HCT116 (cell line): ENCODE results near the gene SULT6B1. TPM values are rescaled to one million over a fixed set of nuclear protein-coding genes. Genes with fewer than 3 reads are reported as not detected.

Experiments
- ATAC-seq: fragments of 200-7000 bp; cut with Tn5 transposase; 2 replicates; pipeline ENCODE4 v1.9.1; 2020; ENCODE audit warnings: mild to moderate bottlenecking, moderate library complexity
- BruUV-seq: library from RNA; stranded (reverse); fragments of 400-500 nt; replicated peaks from 2 replicates; lab custom pipeline; 2021; lab: Mats Ljungman, UMichigan
- CTCF ChIA-PET: fragments of 300-600 bp; sonication (Branson Sonifier 250); formaldehyde crosslinking; loops from one replicate; lab custom pipeline; 2021; ENCODE audit warnings: antibody characterized with exemption; lab: Charles Lee
- POLR2A ChIA-PET: fragments of 300-600, 350-600 bp; sonication (Branson Sonifier 250); formaldehyde crosslinking; loops from one replicate; lab custom pipeline; 2021; ENCODE audit warnings: antibody characterized with exemption; lab: Charles Lee
- RAD21 ChIA-PET, 2 experiments: fragments of 300-600 bp; sonication (Branson Sonifier 250); formaldehyde crosslinking; loops; one replicate each; lab custom pipeline; 2023; ENCODE audit warnings: low total read pairs in 2 of 2; ENCODE audit not compliant: uncharacterized antibody in 2 of 2, unreplicated experiment in 2 of 2, low non-redundant PET in 1 of 2; lab: Charles Lee
- DNase-seq: peaks from one replicate; pipeline ENCODE4 v3.0.0-alpha.2; 2010; ENCODE audit warnings: low read depth, low spot score
- H2AFZ ChIP-seq: fragments of 200-600 bp; shearing (Covaris generic), sonication (generic); 2 replicates; pipeline ENCODE4 v1.6.1; 2017; ENCODE audit warnings: low read depth, mixed run types, mixed read lengths, antibody characterized with exemption, low read length; ENCODE audit not compliant: poor library complexity, severe bottlenecking
- H3K27ac ChIP-seq: 2 replicates; pipeline ENCODE4 v1.5.1; 2012; ENCODE audit warnings: low read depth, low read length
- H3K27me3 ChIP-seq: fragments of 200-600 bp; sonication (generic); 2 replicates; pipeline ENCODE4 v1.6.1; 2016; ENCODE audit warnings: mixed run types, low read length, mixed read lengths; ENCODE audit not compliant: insufficient read depth
- H3K36me3 ChIP-seq, 2 experiments: fragments of 200-500 bp in 1 of 2; fragments of 200-600 bp in 1 of 2; sonication (Bioruptor generic) in 1 of 2; sonication (generic) in 1 of 2; 2 replicates each; pipeline versions ENCODE4 v1.5.1 to v1.6.1; 2014 to 2016; ENCODE audit warnings: low read length in 2 of 2, inconsistent platforms in 1 of 2, mixed read lengths in 1 of 2, mixed run types in 1 of 2; ENCODE audit not compliant: insufficient read depth in 2 of 2, control insufficient read depth in 1 of 2
- H3K4me1 ChIP-seq, 2 experiments: fragments of 200-600 bp in 1 of 2; sonication (generic) in 1 of 2; 2 replicates each; pipeline versions ENCODE4 v1.5.1 to v1.6.1; 2012 to 2017; ENCODE audit warnings: low read length in 2 of 2, inconsistent platforms in 1 of 2, mild to moderate bottlenecking in 1 of 2, mixed read lengths in 1 of 2, mixed run types in 1 of 2, moderate library complexity in 1 of 2; ENCODE audit not compliant: insufficient read depth in 2 of 2, control insufficient read depth in 1 of 2
- H3K4me2 ChIP-seq: fragments of 200-600 bp; sonication (generic); 2 replicates; pipeline ENCODE4 v1.6.1; 2017; ENCODE audit warnings: mixed run types, low read length, mixed read lengths
- H3K4me3 ChIP-seq, 2 experiments: fragments of 200-600 bp in 1 of 2; sonication (generic) in 1 of 2; replicated peaks in 1 of 2; 2 replicates each; pipeline ENCODE4 v1.5.1; 2011 to 2016; ENCODE audit warnings: low read length in 2 of 2, control low read depth in 1 of 2, low read depth in 1 of 2, mild to moderate bottlenecking in 1 of 2, mixed read lengths in 1 of 2, mixed run types in 1 of 2
- H3K79me2 ChIP-seq: fragments of 200-600 bp; sonication (generic); 2 replicates; pipeline ENCODE4 v1.6.1; 2017; ENCODE audit warnings: mild to moderate bottlenecking, mixed run types, low read length, moderate library complexity, mixed read lengths; ENCODE audit not compliant: insufficient read depth
- H3K9ac ChIP-seq: fragments of 200-600 bp; sonication (generic); 2 replicates; pipeline ENCODE4 v1.6.1; 2016; ENCODE audit warnings: low read length, mixed read lengths
- H3K9me2 ChIP-seq: fragments of 200-600 bp; sonication (generic), shearing (Covaris generic); 2 replicates; pipeline ENCODE4 v1.6.1; 2017; ENCODE audit warnings: mixed run types, mild to moderate bottlenecking, moderate library complexity; ENCODE audit not compliant: insufficient read depth
- H3K9me3 ChIP-seq, 2 experiments: fragments of 200-500 bp in 1 of 2; fragments of 200-600 bp in 1 of 2; sonication (Bioruptor generic) in 1 of 2; sonication (generic) in 1 of 2; 2 replicates each; pipeline ENCODE4 v1.6.1; 2014 to 2017; ENCODE audit warnings: low read length in 2 of 2, mixed read lengths in 2 of 2, inconsistent platforms in 1 of 2, low read depth in 1 of 2, mild to moderate bottlenecking in 1 of 2, mixed run types in 1 of 2, moderate library complexity in 1 of 2; ENCODE audit not compliant: control insufficient read depth in 1 of 2, insufficient read depth in 1 of 2
- H4K20me1 ChIP-seq: fragments of 200-600 bp; sonication (generic), shearing (Covaris generic); 2 replicates; pipeline ENCODE4 v1.6.1; 2017; ENCODE audit warnings: mixed run types, mild to moderate bottlenecking, moderate library complexity; ENCODE audit not compliant: insufficient read depth
- CBX3 ChIP-seq: IDR thresholded peaks from 2 replicates; pipeline ENCODE4 v1.6.1; 2012; ENCODE audit warnings: low read depth
- CEBPB ChIP-seq: IDR thresholded peaks from 2 replicates; pipeline ENCODE4 v1.6.1; 2012; ENCODE audit warnings: low read depth
- EGR1 ChIP-seq: IDR thresholded peaks from 2 replicates; pipeline ENCODE4 v1.6.1; 2012; ENCODE audit warnings: low read depth
- ELF1 ChIP-seq: IDR thresholded peaks from 2 replicates; pipeline ENCODE4 v1.6.1; 2012; ENCODE audit warnings: low read depth, borderline replicate concordance
- FOSL1 ChIP-seq: IDR thresholded peaks from 2 replicates; pipeline ENCODE4 v1.6.1; 2012; ENCODE audit warnings: low read depth
- JUND ChIP-seq: IDR thresholded peaks from 2 replicates; pipeline ENCODE4 v1.6.1; 2012
- POLR2A ChIP-seq: IDR thresholded peaks from 2 replicates; pipeline ENCODE4 v1.7.0; 2011; ENCODE audit warnings: borderline replicate concordance; ENCODE audit not compliant: insufficient read depth, insufficient read length; ENCODE audit errors: extremely low read depth
- POLR2AphosphoS5 ChIP-seq: IDR thresholded peaks from 2 replicates; pipeline ENCODE4 v1.6.1; 2011; ENCODE audit warnings: mild to moderate bottlenecking, low read depth, low read length, moderate library complexity
- RAD21 ChIP-seq: IDR thresholded peaks from 2 replicates; pipeline ENCODE4 v1.6.1; 2012; ENCODE audit warnings: low read depth, mild to moderate bottlenecking
- SIN3A ChIP-seq: IDR thresholded peaks from 2 replicates; pipeline ENCODE4 v1.6.1; 2012; ENCODE audit warnings: low read depth
- SRF ChIP-seq: IDR thresholded peaks from 2 replicates; pipeline ENCODE4 v1.6.1; 2012; ENCODE audit warnings: low read depth
- YY1 ChIP-seq: IDR thresholded peaks from 2 replicates; pipeline ENCODE4 v1.6.1; 2011; ENCODE audit warnings: low read length, low read depth, moderate library complexity, mild to moderate bottlenecking; ENCODE audit not compliant: insufficient replicate concordance; ENCODE audit errors: extremely low read depth
- ZFX ChIP-seq: fragments of 450-650 bp; IDR thresholded peaks from 2 replicates; pipeline ENCODE4 v1.6.1; 2017
- ZNF274 ChIP-seq: fragments of 200-500 bp; sonication (Bioruptor generic); IDR thresholded peaks from 2 replicates; pipeline ENCODE4 v1.6.1; 2014; ENCODE audit warnings: mild to moderate bottlenecking, low read depth, low read length, inconsistent platforms
- intact Hi-C: fragments of 100-400 bp; cut with micrococcal nuclease; formaldehyde crosslinking; loops from 2 replicates; pipeline ENCODE4 v1.10.0; 2022
- total RNA-seq: library from RNA; stranded (reverse); gene quantifications from one replicate; pipeline ENCODE4 v1.2.1, GENCODE V29; 2021; ENCODE audit not compliant: unreplicated experiment
- TF ChIP-seq, protein P1 (sequence below): IDR thresholded peaks from 2 replicates; pipeline ENCODE4 v1.6.1; 2012

SULT6B1 gene
- total RNA-seq, 1 experiment from 2014 or later, result not detected

DNA sequence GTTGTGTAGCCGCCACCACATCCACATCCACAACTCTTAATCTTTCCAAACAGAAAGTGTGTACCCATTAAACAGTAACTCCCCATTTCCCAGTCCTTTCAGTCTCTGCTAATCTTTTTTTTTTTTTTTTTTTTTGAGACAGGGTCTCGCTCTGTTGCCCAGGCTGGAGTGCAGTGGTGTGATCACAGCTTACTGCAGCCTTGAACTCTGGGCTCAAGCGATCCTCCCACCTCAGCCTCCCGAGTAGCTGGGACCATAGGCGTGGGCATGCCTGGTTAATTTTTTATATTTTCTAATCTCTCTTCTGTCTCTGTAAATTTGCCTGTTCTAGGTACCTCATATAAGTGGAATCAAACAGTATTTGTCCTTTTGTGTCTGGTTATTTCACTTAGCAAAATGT, 35.2 kb downstream of the SULT6B1 start:
- ChIA-PET CTCF (no interaction called here), RAD21 (no interaction called here), POLR2A (no interaction called here)
- Histone ChIP-seq H3K9ac (no peak overlapping the region), H3K27ac (no peak overlapping the region), H3K9me3 (no peaks in the 10 kb centered on the region), H3K79me2 (peaks cover 66% of the 10 kb centered on the region), H3K27me3 (no peaks in the 10 kb centered on the region), H3K4me1 (peaks cover 10 to 18% of the 10 kb centered on the region in 2 experiments), H2AFZ (no peak overlapping the region), H3K4me3 (no peak overlapping the region), H3K4me2 (no peak overlapping the region), H3K9me2 (no peaks in the 10 kb centered on the region), H4K20me1 (no peaks in the 10 kb centered on the region), H3K36me3 (no peaks in the 10 kb centered on the region; a peak in 1 of 4 replicates)
- no peak for DNase-seq
- intact Hi-C loops, result no loop called here
- no peak for ATAC-seq
- BruUV-seq, result no TSS peak
- TF ChIP-seq EGR1, result no peak
- no peak for TF ChIP-seq FOSL1
- TF ChIP-seq ZNF274, result no peak
- TF ChIP-seq POLR2AphosphoS5, result no peak
- TF ChIP-seq YY1, result no peak
- no peak for TF ChIP-seq JUND
- TF ChIP-seq ZFX, result no peak
- TF ChIP-seq CEBPB, result no peak
- TF ChIP-seq POLR2A, result no peak
- no peak for TF ChIP-seq ELF1
- TF ChIP-seq, protein P1, sequence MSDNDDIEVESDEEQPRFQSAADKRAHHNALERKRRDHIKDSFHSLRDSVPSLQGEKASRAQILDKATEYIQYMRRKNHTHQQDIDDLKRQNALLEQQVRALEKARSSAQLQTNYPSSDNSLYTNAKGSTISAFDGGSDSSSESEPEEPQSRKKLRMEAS, result no peak
- no peak for TF ChIP-seq RAD21
- TF ChIP-seq, all 23 proteins: peak for 0

DNA sequence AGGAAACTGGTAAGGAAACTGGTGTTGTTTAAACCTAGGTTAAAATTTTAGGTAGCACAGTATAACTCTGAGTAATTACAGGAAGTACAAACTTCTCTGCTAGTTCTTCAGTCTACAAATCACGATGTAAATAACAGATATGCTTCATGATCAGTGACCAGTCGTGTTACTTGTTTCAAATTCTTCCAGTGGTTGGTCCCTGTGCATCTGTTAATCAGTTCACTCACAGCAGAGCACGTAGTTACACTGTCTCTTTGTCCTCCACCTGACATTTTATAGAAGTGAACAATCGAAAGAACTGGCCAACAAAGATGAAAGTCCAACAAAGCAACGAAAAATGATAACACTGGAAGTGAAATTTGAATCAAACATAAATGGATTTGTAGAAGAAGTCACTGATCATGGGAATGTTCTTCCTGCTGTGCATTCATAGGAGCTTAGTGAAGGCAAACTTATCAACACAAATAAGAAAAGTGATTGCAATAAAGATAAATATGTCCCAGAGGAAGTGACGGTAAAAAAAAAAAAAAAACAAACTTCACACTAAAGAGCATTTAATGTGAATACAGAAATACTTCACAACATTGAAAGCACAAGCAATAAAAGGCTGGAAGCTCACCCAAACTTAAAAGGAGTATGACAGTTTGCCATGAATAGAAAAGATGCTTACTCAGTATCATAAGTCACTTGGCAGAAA, 38.7 kb downstream of the SULT6B1 start:
- ChIA-PET POLR2A (no interaction called here), CTCF (no interaction called here)

More for the DNA sequence above, 38.7 kb downstream of the SULT6B1 start:
- Histone ChIP-seq H3K4me3 (no peak overlapping the region), H3K27ac (no peak overlapping the region), H4K20me1 (no peaks in the 10 kb centered on the region), H3K4me1 (no peaks in the 10 kb centered on the region), H3K9me2 (no peaks in the 10 kb centered on the region), H2AFZ (no peak overlapping the region), H3K9me3 (no peaks in the 10 kb centered on the region), H3K27me3 (no peaks in the 10 kb centered on the region), H3K36me3 (peaks cover 12 to 15% of the 10 kb centered on the region in 2 experiments; a peak in 3 of 4 replicates), H3K79me2 (peaks cover 46% of the 10 kb centered on the region), H3K4me2 (no peak overlapping the region), H3K9ac (no peak overlapping the region)
- no peak for ATAC-seq
- TF ChIP-seq FOSL1, result no peak
- TF ChIP-seq, protein P1, result no peak
- TF ChIP-seq CEBPB, result no peak
- TF ChIP-seq SRF, result no peak
- TF ChIP-seq CBX3, result no peak
- TF ChIP-seq EGR1, result no peak
- no peak for TF ChIP-seq SIN3A
- no peak for DNase-seq
- BruUV-seq, result no TSS peak
- RAD21 ChIA-PET, result no interaction called here
- intact Hi-C loops, result loop anchor here (10.0 kb wide), 1 partner anchor 365 kb away; no protein-coding TSS in a partner anchor
